ENCODE data around the gene CALHM2. TPM values are rescaled to one million over a fixed set of nuclear protein-coding genes. Genes with fewer than 3 reads are reported as not detected.
A peak's percentile ranks its signal among the peaks of the same experiment; 100 is the strongest.

The CALHM2 gene
- total RNA-seq, 1 donor from 2014 or later: 14.5 TPM

DNA sequence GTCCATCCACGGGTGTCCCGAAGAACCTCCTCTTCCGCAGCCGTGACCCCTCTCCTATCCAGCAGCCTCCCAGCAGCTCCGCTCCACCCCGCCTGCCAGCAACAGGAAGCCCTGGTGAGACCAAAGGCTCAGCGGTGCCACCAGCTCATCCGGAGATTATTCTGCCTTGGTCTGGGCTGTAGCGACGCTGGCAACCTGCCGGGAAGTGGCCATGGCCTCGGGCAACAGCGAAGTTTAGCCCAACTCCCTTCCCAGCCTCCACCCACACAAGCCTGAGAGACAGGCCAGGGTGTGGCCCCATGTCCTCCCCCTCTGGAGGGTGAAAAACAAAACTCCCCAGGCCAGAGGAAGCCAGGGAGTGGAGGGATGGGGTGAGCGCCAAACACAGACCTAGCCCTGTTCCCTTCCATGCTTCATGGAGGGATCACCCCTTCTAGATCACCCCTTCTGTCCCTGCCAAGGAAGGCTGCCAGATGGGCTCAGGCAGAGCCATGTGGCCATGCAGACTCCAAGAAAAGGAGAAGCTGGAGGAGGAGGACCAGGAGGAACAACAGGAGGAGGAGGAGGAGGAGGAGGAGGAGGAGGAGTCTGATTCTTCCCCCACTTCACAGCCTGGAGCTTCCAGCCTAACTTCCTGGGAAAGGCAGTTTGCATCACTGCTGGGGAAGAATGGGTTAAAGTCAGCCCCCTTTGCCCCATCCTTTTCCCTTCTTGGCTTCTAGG lies 918 bp downstream of the CALHM2 start:
- no peak for DNase-seq (ENCODE audit: extremely low read depth, low read depth, low spot score)

DNA sequence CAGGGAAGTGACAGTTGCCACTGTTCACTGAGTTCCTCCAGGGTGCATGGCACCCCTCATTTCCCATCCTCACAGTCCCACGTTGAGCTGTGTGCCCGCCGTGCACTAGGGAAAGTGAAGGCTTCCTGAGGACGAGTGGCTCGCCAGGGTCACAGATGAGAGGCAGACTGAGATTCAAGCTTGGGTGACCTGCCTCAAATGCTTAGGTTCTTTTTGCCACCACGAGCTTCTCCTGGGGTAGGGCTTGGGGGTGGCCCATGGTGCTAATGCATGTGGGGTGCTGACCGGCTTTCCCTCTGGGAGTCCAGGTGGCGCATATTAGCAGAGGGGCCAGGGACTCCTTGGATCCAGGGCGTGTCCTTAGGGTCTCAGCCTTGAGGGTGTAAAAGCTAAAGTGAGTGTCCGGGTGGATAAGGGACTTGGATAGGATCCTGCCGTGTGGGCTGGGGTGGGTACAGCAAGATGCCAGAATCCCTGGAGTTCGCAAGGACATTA lies 1.9 kb downstream of the CALHM2 start:
- DNase-seq (ENCODE audit: extremely low read depth, low read depth, low spot score): no peak

DNA sequence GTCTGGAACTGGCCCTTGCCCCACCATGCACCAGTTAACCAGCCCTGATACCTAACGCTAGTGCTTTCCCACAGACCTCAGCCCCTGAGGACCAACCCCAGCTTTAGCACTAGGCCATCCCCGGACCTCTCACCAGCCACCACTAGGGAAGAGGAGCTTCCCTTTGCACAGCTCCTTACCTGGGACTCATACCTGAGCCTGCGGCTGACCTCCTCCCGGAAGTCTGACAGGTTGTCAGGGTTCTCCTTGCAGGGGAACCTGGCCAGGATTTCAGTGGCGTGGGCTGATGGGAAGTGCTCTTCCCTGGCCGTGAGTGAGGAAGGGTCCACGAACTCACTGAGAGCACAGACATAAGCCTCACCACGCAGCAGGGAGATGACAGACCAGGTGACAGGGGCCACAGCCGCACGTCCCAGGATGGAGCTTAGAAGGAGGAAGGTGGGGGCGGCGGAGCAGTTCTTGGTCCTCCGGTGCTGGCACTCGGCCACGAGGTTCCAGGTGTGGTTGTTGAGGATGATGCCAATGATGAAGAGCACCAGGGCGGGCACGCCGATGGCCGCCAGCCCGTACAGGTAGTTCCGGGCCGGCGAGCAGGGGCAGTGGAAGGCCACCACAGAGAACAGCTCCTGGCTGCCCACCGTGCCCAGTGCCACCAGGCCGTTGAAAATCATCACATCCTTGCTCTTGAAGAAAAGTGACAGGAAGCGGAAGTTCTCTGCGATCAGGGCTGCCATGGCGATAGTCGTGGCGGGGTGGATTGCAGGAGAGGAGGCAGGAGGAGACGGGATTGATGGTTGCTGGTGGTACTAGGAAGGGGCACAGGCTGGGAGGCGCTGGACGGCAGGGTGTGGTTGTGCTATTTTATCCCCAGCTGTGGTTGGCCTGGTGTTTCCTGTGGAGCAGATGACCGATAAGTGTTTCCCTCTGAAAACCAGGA lies 2.7 kb downstream of the CALHM2 start:
- no peak for DNase-seq (ENCODE audit: extremely low read depth, low read depth, low spot score)

DNA sequence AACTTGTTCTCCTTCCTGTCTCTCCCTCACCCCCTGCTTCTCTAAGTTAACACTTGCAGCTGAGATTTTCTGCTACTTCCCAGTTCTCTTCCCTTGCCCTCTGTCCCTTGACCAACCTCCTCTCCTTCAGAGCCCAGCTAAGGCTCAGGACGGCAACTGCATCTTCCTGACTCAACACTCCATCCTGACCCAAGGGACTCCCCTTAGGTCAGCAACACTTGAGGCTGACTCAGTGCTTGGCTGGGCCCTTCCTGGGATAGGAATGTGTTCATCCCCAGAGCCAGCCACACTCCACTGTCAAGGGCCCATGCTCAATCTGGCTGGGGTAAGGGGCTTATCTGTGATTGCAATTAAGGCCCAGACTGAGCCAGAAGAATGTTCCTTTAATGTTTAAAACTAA lies 3.4 kb downstream of the CALHM2 start:
- DNase-seq (ENCODE audit: extremely low read depth, low read depth, low spot score): no peak

DNA sequence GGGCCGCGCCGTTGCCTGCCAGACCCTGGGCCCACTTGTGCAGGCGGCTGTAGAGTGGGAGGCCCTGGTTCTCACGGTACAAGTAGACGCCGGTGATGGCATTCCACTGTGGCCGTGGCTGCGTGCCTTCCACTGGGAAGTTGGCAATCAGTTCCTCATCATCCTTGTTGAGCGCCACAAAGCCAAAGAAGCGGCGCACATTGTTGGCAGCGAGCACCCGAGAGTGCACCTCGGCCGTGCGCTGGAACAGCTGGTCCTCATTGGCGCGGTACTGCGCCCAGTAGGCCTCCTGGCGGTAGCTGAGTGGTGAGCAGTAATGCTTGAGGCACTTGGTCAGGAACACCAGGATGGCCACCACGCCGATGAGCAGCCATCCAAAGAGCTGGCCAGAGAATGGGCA lies 5.0 kb downstream of the CALHM2 start:
- no peak for DNase-seq (ENCODE audit: extremely low read depth, low read depth, low spot score)

DNA sequence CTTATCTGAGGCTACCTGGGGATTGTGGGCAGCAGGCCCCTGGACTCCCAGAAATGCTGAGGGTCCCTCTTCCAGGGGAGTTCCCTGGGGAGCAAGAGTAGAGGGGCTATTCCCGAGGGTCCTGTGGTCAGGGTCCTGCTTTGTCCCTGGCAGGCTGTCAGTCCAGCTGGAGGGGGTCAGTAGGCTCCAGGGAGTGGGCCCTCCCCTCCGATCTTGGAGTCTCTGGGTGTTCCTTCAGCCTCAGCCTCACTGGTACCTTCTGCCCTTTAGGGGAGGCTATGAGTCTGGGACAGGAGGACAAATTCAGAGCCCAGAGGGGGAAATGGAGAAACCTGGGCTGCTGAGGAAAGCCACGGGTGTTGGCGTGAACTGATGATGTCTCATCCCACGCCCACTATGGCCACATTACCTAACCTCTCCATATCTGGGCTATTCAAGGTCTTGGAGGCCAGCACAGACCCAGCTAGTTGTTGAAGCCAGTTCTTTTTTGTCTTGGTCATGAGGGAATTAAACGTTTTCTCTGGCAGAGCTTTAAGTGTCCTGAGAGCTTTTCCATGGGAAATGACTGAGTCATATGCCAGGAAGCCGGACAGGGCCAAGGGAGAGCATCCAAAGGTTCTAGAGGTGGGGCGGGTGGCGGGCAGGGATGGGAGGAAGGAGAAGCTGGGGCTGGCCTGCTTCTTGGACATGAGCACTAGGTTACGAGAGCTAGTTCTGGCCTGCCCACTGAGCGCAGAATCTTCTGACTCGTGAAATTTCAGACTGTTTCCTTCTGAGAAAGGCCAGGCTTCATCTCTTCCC lies 6.2 kb downstream of the CALHM2 start:
- DNase-seq (ENCODE audit: extremely low read depth, low read depth, low spot score): peak; percentile 39

DNA sequence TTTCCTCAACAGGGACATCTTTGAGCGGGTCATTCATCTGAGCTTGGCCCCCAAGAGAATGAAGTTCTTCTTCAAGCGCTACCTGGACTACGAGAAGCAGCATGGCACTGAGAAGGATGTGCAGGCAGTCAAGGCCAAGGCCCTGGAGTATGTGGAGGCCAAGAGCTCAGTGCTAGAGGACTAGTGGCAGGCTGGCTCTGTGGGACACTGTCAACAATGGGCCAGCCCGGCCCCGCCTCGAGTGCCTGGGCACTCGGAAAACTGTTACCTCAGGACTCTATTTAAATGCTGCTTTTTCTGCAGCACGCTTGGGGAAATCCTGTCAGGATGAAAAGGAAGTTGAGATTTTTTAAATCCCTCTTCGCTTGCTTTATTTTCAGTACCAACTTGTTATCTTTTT lies 6.8 kb downstream of the CALHM2 start:
- no peak for DNase-seq (ENCODE audit: extremely low read depth, low read depth, low spot score)

DNA sequence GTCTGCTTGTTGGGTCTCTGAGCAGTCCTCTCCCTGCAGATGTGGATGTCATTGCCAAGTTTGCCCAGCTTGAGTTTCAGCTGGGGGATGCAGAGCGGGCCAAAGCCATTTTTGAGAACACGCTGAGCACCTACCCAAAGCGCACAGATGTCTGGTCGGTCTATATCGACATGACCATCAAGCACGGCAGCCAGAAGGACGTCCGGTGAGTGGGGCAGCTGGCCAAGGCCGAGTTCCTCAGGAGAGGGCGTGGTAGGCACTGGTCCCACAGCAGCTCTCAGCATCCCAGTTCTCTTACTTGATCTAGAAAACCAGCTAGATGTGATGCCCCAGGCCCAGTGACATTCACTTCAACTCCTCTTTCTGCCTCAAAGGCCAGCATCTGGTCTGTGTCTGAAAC lies 7.7 kb downstream of the CALHM2 start:
- DNase-seq (ENCODE audit: extremely low read depth, low read depth, low spot score): no peak

DNA sequence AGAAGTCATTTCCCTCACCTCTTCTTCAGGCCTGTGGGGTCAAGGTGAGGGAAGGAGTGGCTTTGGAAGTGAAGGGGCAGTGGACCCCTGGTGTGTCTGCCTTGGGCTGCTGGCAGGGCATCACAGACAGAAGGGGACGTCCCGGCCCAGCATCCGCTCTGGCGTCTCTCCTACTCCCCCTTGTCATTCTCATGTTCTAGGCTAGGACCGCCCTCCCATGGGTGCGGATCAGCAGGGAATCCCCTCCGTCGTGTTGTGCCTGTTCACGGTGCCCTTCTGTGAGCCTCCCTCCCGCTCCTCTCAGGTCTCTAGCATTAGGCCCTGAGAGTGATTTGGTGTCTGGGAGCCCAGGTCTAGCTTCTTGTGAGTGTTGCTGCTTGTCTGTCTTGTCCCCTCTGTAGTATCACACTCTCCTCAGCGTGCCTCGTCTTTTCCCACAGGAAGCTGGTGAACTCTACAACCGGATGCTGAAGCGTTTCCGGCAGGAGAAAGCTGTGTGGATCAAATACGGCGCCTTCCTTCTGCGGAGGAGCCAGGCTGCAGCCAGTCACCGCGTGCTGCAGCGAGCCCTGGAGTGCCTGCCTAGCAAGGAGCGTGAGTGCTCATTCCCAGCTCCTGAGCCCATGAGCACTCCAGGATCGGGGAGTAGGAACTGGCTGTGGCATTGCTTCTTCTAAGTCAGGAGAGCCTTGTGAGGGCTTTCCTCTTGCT lies 8.5 kb downstream of the CALHM2 start:
- no peak for DNase-seq (ENCODE audit: extremely low read depth, low read depth, low spot score)

DNA sequence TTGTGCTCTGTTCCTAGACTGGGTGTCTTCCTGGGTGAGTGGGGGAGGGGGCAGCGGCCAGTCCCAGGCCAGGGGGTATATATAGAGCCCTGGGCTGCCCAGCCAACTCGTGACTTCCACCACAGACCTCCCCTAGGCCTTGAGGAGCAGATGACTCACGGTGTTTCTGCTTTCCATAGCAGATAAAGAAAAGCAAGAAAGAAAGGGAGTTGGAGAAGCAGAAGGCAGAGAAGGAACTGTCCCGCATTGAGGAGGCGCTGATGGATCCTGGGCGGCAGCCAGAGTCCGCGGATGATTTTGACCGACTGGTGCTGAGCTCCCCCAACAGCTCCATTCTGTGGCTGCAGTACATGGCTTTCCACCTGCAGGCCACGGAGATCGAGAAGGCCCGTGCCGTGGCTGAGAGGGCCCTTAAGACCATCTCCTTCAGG lies 10.1 kb downstream of the CALHM2 start:
- no peak for DNase-seq (ENCODE audit: extremely low read depth, low read depth, low spot score)

DNA sequence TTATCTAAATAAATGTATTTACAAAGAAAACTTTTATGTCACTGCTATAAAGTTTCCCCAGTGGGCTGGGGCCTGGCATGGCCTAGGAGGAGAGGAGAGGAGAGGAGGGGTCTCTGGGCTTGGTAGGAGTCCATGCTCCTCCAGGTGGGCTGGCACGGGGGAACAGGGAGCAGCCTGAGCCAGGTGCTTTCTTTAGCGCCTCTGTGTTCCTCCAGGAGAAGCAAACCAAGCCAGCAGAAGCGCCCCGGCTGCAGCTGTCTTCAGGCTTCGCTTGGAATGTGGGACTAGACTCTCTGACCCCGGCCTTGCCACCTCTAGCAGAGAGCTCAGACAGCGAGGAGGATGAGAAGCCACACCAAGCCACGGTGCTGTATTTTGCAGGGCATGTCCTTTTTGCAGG lies 10.6 kb downstream of the CALHM2 start:
- no peak for DNase-seq (ENCODE audit: extremely low read depth, low read depth, low spot score)

DNA sequence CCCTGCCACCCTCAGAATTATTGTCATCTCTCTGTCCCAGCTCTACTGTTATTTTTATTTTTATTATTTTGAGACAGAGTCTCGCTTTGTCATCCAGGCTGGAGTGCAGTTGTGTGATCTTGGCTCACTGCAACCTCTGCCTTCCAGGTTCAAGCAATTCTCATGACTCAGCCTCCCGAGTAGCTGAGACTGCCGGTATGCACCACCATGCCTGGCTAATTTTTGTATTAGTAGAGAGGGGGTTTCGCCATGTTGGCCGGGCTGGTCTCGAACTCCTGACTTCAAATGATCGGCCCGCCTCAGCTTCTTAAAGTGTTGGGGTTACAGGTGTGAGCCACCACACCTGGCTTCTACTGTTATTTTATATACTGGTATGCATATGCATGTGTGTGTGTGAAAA lies 11.0 kb downstream of the CALHM2 start:
- DNase-seq (ENCODE audit: extremely low read depth, low read depth, low spot score): no peak

DNA sequence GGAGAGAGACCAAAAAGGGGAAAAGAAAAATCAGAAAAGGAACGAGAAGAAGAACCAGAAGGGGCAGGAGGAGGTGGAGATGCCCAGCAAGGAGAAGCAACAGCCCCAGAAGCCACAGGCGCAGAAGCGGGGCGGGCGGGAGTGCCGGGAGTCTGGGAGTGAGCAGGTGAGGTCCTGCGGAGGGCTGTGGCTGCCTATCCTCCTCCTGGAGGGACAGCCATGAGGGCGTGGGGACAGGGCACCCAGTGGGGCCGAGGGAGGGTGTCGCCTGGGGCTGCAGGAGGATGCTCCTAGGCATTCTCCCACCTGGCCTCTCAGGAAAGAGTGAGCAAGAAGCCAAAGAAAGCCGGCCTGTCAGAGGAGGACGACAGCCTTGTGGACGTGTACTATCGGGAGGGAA lies 11.8 kb downstream of the CALHM2 start:
- no peak for DNase-seq (ENCODE audit: extremely low read depth, low read depth, low spot score)

DNA sequence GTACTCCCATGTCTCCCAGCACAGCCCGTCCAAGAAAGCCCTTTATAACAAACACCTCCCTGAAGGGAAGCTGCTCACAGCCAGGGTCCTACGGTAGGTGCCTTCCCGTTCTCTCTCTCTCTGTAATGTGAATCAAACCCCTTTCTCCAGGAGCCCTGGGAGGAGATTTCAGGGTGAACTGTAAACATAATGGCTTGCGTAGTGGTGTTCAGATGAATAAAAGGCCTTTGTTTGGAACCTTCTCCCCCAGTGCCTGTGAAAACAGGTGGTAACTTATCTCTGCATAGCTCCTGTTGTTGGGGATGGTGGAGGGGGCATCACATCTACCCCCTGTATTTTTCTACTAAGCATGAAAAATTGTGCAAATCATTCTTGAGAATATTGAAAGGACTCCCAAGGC lies 12.4 kb downstream of the CALHM2 start:
- no peak for DNase-seq (ENCODE audit: extremely low read depth, low read depth, low spot score)

DNA sequence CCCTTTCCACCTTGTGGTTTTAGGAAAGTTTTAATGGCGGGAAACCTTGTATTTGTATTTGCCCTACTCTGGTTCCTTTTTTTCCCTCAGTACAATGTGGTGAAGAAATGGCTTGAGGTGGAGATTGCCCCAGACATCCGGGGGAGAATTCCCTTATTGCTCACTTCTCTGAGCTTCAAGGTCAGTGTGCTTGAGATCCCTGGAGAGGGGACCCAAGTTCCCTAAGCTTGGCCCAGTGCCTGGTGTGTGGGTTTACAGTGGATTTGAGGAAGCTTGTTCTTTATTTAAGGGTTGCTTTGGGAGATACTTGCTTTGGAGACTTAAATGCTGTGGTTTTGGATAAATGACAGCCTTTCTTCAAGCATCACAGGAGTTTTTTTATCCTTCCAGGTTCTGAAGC lies 18.3 kb downstream of the CALHM2 start:
- no peak for DNase-seq (ENCODE audit: extremely low read depth, low read depth, low spot score)

DNA sequence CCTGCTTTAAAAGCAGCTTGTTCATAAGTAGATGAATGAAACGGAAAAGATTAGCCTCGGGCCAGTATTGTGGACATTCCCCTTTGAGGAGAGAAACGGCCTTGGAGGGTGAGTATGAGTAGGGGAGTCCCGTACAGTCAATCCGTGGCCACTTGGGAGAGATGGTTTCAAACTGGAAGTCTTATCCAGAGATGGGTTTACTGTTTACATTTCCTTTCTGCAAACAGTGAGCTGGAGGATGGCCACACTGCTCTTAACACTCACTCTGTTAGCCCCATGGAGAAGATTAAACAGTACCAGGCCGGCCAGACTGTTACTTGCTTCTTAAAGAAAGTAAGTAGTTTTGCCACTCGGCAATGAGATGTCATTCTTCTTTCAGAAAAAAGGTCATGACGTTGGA lies 20.3 kb downstream of the CALHM2 start:
- DNase-seq (ENCODE audit: extremely low read depth, low read depth, low spot score): no peak

DNA sequence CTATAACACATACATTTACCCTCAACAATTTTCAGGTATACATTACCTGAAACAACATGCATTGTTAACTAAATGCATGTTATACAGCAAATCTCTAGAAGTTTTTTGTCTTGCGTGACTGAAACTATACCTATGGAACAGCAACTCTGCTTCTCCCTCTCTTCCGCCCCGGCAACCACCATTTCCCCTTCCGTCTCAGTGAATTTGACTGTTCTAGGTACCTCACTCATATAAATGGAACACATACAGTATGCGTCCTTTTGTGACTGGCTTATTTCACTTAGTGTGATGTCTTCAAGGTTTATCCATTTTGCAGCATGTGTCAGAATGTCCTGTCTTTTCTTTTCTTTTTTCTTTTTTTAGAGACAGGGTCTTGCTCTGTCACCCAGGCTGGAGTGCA lies 22.5 kb downstream of the CALHM2 start:
- no peak for DNase-seq (ENCODE audit: extremely low read depth, low read depth, low spot score)

DNA sequence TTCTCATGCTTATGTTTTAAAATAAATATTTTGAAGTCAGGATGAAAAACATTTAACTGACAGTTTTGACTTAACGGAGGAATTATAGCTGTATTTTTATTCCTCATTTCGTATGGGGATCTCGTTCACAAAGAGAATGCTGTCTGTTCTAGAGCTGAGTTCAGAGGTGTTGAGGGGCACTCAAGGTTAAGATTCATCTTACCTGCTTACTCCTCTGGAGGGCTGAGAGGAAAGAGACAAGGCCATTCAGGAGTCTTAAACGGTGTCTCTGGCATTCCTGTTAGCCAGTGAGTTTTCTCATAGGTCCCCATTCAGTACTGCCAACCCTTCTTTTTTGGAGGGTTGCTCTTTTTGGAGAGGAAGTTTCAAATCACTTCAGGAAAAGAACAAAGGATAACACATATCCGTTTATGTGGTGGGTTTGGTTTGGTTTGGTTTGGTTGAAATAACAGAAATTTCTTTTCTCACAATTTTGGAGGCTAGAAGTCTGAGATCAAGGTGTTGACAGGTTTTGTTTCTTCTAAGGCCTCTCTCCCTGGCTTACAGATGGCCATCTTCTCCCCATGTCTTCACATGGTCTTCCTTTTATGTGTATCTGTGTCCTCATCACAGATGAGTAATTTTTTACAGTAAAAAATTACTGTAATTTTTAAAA lies 23.1 kb downstream of the CALHM2 start:
- no peak for DNase-seq (ENCODE audit: extremely low read depth, low read depth, low spot score)

DNA sequence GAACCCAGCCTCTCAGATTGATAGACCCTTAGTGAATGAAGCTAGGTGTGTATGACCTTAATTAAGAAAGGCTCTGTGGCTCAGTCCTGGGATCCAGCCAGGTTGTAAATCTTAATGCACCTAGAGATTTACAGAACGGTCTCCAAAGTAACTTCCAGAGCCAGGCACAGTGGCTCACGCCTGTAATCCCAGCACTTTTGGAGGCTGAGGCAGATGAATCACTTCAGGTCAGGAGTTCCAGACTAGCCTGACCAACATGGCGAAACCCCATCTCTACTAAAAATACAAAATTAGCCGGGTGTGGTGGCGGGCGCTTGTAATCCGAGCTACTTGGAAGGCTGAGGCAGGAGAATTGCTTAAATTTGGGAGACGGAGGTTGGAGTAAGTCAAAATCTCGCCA lies 24.3 kb downstream of the CALHM2 start:
- no peak for DNase-seq (ENCODE audit: extremely low read depth, low read depth, low spot score)

DNA sequence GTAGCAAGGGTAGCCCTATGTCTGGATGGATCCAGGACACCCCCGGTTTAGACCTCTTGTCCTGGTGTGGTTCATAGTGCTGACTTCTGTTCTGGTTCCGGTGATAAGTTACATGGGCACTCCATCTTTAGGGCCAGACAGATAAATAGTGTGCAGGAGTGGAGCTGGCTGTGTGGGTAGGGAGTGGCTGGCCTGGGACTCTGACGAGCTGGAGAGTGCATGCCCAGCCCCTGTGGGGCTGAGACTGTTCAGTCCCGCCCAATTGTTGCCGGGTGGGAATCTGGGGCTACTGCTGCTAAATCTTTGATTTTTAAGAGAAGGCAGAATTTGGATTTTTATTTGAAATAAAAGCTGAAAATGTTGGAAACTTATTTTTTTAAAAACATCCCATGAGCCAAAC lies 28.4 kb downstream of the CALHM2 start:
- no peak for DNase-seq (ENCODE audit: extremely low read depth, low read depth, low spot score)

Measured in glomerular endothelial cell (primary cell).